Measurements from ENCODE around the gene DRC7. TPM values are rescaled to one million over a fixed set of nuclear protein-coding genes. Genes with fewer than 3 reads are reported as not detected.

DRC7 gene
- total RNA-seq, 3 donors from 2014 or later = 1.5 TPM; not detected in 2

DNA sequence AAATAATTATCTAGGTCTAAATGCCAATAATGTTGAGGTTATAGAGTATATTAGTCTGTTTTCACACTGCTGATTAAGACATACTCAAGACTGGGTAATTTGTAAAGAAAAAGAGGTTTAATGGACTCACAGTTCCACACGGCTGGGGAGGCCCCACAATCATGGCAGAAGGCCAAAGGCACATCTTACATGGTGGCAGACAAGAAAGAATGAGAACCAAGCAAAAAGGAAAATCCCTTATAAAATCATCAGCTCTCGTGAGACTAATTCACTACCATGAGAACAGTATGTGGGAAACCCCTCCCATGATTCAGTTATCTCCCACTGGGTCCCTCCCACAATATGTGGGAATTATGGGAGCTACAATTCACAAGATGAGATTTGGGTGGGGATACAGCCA lies 38.1 kb downstream of the DRC7 start:
- TF ChIP-seq, protein P1, sequence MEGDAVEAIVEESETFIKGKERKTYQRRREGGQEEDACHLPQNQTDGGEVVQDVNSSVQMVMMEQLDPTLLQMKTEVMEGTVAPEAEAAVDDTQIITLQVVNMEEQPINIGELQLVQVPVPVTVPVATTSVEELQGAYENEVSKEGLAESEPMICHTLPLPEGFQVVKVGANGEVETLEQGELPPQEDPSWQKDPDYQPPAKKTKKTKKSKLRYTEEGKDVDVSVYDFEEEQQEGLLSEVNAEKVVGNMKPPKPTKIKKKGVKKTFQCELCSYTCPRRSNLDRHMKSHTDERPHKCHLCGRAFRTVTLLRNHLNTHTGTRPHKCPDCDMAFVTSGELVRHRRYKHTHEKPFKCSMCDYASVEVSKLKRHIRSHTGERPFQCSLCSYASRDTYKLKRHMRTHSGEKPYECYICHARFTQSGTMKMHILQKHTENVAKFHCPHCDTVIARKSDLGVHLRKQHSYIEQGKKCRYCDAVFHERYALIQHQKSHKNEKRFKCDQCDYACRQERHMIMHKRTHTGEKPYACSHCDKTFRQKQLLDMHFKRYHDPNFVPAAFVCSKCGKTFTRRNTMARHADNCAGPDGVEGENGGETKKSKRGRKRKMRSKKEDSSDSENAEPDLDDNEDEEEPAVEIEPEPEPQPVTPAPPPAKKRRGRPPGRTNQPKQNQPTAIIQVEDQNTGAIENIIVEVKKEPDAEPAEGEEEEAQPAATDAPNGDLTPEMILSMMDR (IDR thresholded peaks at IDR 0.05) = no peak
- no peak for TF ChIP-seq POLR2AphosphoS5 (IDR thresholded peaks at IDR 0.05)
- no peak for TF ChIP-seq POLR2A (IDR thresholded peaks at IDR 0.05)
- H3K36me3 ChIP-seq = no peaks in the 10 kb centered on the region
- no peaks in the 10 kb centered on the region for H3K9me3 ChIP-seq
- H3K4me3 ChIP-seq = no peak overlapping the region
- H3K4me1 ChIP-seq = peaks cover 0 to 5% of the 10 kb centered on the region in 2 donors
- intact Hi-C loops (cut with DNase I; ENCODE audit: low total_unique reads) = no loop called here
- H3K27ac ChIP-seq = no peak overlapping the region
- DNase-seq (ENCODE audit: low spot score in 2 of 2) = no peak
- no peaks in the 10 kb centered on the region for H3K27me3 ChIP-seq

DNA sequence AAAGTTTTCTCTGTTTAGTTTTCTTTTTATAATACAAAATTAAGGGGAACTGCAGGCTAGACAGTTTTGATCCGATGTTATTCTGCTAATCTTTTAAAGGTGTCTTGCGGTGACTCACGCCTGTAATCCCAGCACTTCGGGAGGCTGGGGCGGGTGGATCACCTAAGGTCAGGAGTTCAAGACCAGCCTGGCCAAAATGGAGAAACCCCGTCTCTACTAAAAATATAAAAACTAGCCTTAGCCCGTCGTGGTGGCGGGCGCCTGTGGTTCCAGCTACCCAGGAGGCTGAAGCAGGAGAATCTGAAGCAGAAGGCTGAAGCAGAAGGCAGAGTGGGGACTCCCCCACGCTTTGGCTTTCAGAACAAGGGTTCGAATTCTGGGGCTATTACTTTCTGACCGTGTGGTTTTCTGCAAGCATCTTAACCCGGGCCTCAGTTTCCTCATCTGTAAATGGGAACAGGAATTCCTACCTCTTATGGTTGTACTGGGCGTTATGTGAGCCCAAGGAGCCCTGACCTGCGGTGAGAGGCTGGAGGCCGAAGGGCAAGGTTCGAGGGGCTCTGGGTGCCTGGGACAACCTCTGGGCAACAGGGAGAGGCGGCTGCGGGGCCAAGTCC lies 39.8 kb downstream of the DRC7 start:
- Histone ChIP-seq H3K4me3 (peak overlapping the region; percentile 67 to 93 (median 85)), H3K36me3 (no peaks in the 10 kb centered on the region), H3K4me1 (peaks cover 0 to 5% of the 10 kb centered on the region in 2 donors), H3K27me3 (no peaks in the 10 kb centered on the region), H3K27ac (peak overlapping the region; percentile 87 to 93), H3K9me3 (no peaks in the 10 kb centered on the region)
- intact Hi-C loops (cut with DNase I; ENCODE audit: low total_unique reads) = no loop called here
- no peak for TF ChIP-seq POLR2AphosphoS5 (IDR thresholded peaks at IDR 0.05)
- TF ChIP-seq, protein P1 (IDR thresholded peaks at IDR 0.05) = no peak
- TF ChIP-seq POLR2A (IDR thresholded peaks at IDR 0.05) = no peak
- DNase-seq (ENCODE audit: low spot score in 2 of 2) = no peak

DNA sequence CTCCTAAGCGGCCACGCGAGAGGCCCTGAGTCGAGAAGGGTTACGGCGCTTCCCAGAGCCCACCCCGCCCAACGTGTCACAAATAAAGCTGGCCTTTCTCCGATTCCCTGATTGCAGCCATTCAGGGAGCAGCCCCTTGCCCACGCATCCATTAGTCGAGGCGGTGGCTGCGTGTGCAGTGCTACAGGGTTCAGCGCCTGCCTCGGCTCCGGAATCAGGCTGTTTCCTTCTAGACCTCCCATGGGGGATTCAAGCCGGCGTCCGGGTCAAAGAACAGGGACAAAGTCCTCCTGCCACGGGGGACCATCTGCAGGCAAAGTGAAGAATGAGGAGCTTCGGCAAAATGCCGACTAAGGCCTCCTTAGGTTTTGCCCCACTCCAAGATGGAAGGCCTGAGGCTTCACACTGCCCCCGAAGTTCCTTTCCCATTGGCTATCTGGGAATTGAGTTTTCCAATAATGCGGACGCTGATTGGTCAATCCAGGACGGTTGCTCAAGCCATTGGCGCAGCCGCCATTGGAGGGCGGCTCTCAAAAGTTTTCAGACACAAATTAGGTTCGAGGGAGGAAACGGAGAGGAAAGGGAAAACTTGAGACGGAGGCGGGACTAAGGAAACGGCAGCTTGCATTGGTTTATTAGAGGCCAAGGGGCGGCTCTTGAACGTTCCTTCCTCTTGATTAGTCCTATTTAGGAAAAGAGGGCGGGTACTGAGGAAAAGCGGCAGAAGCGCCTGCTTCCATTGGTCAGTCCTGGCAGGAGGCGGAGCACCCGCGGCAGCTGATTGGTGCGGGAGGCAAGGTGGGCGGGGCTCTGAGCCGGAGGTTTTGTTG lies 40.5 kb downstream of the DRC7 start:
- peak overlapping the region; percentile 87 to 93 for H3K27ac ChIP-seq
- H3K9me3 ChIP-seq = no peaks in the 10 kb centered on the region
- H3K4me3 ChIP-seq = peak overlapping the region; percentile 67 to 93 (median 85)
- H3K4me1 ChIP-seq = peaks cover 0 to 5% of the 10 kb centered on the region in 2 donors
- TF ChIP-seq POLR2A (IDR thresholded peaks at IDR 0.05) (no peak), POLR2AphosphoS5 (IDR thresholded peaks at IDR 0.05) (peak; percentile 43 to 90 (median 66))
- H3K27me3 ChIP-seq = no peaks in the 10 kb centered on the region
- DNase-seq (ENCODE audit: low spot score in 2 of 2) = peak; percentile 98 to 100
- intact Hi-C loops (cut with DNase I; ENCODE audit: low total_unique reads) = no loop called here
- H3K36me3 ChIP-seq = no peaks in the 10 kb centered on the region

DNA sequence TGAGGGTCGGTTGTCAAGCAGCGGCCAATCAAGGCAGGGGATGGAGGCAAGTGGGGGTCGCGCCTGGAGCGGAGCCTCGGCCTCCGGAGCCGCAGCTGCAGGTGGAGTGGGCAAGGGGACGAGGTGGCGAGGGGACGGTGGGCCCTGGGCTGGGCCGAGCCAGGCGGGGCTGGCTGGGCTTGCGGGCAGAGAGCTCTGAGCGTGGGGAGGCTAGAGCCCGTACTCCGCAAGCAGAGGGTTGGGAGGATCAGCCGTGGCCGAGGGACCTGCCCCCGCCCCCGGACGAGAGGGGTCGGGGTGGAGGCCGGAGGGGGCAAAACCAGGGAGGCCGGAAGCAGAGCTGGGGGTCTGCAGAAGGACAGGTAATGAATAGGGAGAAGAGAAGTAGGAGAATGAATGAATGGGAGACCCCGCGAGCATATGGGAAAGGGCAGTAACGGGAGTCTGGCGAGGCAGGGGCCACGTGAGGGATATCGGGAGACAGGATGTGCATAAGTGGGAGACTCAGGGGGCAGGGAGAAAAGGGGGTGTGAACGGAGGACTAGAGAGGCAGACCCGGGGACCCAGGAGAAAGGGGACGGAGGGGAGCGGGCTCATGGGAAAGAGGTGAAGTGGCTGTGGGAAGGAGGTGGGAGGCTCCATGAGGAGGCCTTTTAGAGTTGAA lies 41.3 kb downstream of the DRC7 start, which contains the start of gene KATNB1:
KATNB1 (plus strand) TSS at position 16 of the 664 bp plus-strand sequence. CDS start 1,474 bp downstream, outside the sequence.
- no peaks in the 10 kb centered on the region for H3K36me3 ChIP-seq
- no peak for DNase-seq (ENCODE audit: low spot score in 2 of 2)
- no peaks in the 10 kb centered on the region for H3K27me3 ChIP-seq
- peak within 1 kb of the TSS; percentile 87 to 93 for H3K27ac ChIP-seq
- no peaks in the 10 kb centered on the region for H3K9me3 ChIP-seq
- peak within 1 kb of the TSS; percentile 67 to 93 (median 85) for H3K4me3 ChIP-seq
- intact Hi-C loops (cut with DNase I; ENCODE audit: low total_unique reads) = no loop called here
- TF ChIP-seq, protein P1 (IDR thresholded peaks at IDR 0.05) = no peak
- TF ChIP-seq POLR2AphosphoS5 (IDR thresholded peaks at IDR 0.05) = no peak
- TF ChIP-seq POLR2A (IDR thresholded peaks at IDR 0.05) = no peak
- H3K4me1 ChIP-seq = peaks cover 0 to 5% of the 10 kb centered on the region in 2 donors

DNA sequence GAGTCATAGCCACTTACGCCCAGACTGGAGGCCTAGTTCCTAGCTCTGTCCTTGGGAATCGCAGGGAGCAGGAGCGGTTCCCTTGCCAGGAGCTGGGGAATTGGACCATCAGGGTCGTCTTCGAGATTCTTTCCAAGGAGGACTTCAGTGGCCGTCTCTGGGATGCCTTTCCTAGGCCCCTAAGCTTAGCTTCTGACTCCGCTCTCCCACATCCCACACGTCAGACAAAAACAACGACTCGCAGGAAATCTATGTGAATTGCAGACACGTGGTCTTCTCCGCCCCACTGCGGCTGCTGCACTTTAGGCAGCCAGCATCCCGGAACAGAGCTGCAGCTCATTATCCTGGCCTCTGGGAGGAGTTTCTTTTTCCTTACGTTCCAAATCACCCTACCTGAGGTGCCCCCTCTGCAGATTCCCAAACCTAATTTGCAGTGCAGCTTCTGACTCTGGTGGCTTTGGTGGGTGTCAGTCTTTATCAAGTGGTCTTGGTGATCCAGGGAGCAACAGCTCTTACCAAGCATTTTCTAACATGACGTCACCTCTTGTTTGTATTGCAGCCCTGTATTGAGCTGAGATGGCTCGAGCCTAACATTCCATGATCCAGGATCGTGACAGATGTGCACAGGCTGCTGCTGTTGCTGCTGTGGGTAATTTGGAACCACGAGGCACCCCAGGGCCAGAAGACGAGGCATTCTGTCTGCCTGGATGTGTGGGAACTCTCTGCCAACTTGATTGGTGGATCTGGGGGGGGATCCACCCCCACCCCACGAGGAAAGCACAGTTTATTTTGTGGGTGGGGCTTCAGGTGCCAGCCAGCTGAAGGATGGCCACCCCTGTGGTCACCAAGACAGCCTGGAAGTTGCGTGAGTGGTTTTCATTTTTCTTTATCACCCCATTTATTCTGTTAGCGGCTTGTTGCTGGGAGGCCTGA lies 42.1 kb downstream of the DRC7 start:
- Histone ChIP-seq H3K9me3 (no peaks in the 10 kb centered on the region), H3K4me3 (peak overlapping the region; percentile 67 to 85 (median 71)), H3K4me1 (peaks cover 0 to 5% of the 10 kb centered on the region in 2 donors), H3K27ac (peak overlapping the region; percentile 84 to 85), H3K36me3 (no peaks in the 10 kb centered on the region), H3K27me3 (no peaks in the 10 kb centered on the region)
- no peak for DNase-seq (ENCODE audit: low spot score in 2 of 2)
- TF ChIP-seq POLR2AphosphoS5 (IDR thresholded peaks at IDR 0.05) (no peak), POLR2A (IDR thresholded peaks at IDR 0.05) (no peak)
- TF ChIP-seq, protein P1 (IDR thresholded peaks at IDR 0.05) = peak in 1 of 3 donors; percentile 31
- intact Hi-C loops (cut with DNase I; ENCODE audit: low total_unique reads) = no loop called here

Data from breast epithelium (tissue), 4 donors.